Fibroblast of lung (primary cell): ENCODE data around the gene LCLAT1. TPM values are rescaled to one million over a fixed set of nuclear protein-coding genes. Genes with fewer than 3 reads are reported as not detected.

ENCODE experiments used
- DNase-seq, 2 donors: peaks; one replicate each; pipeline versions ENCODE4 v3.0.0 to v3.0.0-alpha.2; 2010; ENCODE audit warnings: low read depth in 2 of 2
- H2AFZ ChIP-seq: 2 replicates; pipeline ENCODE4 v1.5.1; 2012; ENCODE audit warnings: low read length, control low read depth, inconsistent platforms
- H3K27ac ChIP-seq: 2 replicates; pipeline ENCODE4 v1.5.1; 2011; ENCODE audit warnings: low read length, control low read depth; ENCODE audit not compliant: insufficient read depth
- H3K27me3 ChIP-seq: 2 replicates; pipeline ENCODE4 v1.5.1; 2011; ENCODE audit warnings: mild to moderate bottlenecking, low read length; ENCODE audit not compliant: control insufficient read depth, insufficient read depth
- H3K36me3 ChIP-seq: 2 replicates; pipeline ENCODE4 v1.5.1; 2011; ENCODE audit warnings: low read length; ENCODE audit not compliant: control insufficient read depth, insufficient read depth
- H3K4me1 ChIP-seq: 2 replicates; pipeline ENCODE4 v1.5.1; 2011; ENCODE audit warnings: low read length; ENCODE audit not compliant: control insufficient read depth, insufficient read depth; ENCODE audit errors: extremely low read depth
- H3K4me2 ChIP-seq: 2 replicates; pipeline ENCODE4 v1.5.1; 2011; ENCODE audit warnings: low read length, control low read depth; ENCODE audit not compliant: insufficient read depth; ENCODE audit errors: extremely low read depth
- H3K4me3 ChIP-seq, 4 experiments: fragments of 200-600 bp in 1 of 4; sonication (generic) in 1 of 4; replicated peaks in 1 of 4; 2 replicates each; pipeline ENCODE4 v1.5.1; 2011 to 2016; ENCODE audit warnings: low read length in 4 of 4, low read depth in 3 of 4, mild to moderate bottlenecking in 3 of 4, control low read depth in 2 of 4, inconsistent platforms in 1 of 4, mixed read lengths in 1 of 4; ENCODE audit not compliant: insufficient read depth in 1 of 4; ENCODE audit errors: control extremely low read depth in 1 of 4
- H3K79me2 ChIP-seq: 2 replicates; pipeline ENCODE4 v1.5.1; 2012; ENCODE audit warnings: mild to moderate bottlenecking, low read length, inconsistent platforms; ENCODE audit not compliant: control insufficient read depth, insufficient read depth
- H3K9ac ChIP-seq: 2 replicates; pipeline ENCODE4 v1.5.1; 2011; ENCODE audit warnings: mild to moderate bottlenecking, low read length, control low read depth; ENCODE audit not compliant: insufficient read depth
- H3K9me3 ChIP-seq: 2 replicates; pipeline ENCODE4 v1.5.1; 2012; ENCODE audit warnings: low read depth, low read length; ENCODE audit not compliant: control insufficient read depth, insufficient read depth
- H4K20me1 ChIP-seq: 2 replicates; pipeline ENCODE4 v1.5.1; 2011; ENCODE audit warnings: low read length; ENCODE audit not compliant: control insufficient read depth, insufficient read depth; ENCODE audit errors: extremely low read depth
- CTCF ChIP-seq, 2 donors: IDR thresholded peaks in 1 of 2; conservative IDR thresholded peaks in 1 of 2; 1 replicate in 1 of 2; 2 replicates in 1 of 2; pipeline ENCODE4 v1.5.1; 2011 to 2012; ENCODE audit warnings: low read length in 2 of 2, control low read depth in 1 of 2, inconsistent platforms in 1 of 2, low read depth in 1 of 2, mild to moderate bottlenecking in 1 of 2
- EZH2 ChIP-seq: IDR thresholded peaks from 2 replicates; pipeline ENCODE4 v1.5.1; 2012; ENCODE audit warnings: low read length, control low read depth, mild to moderate bottlenecking; ENCODE audit errors: missing control alignments
- polyA plus RNA-seq, 2 donors: library from polyadenylated mRNA; depleted of rRNA in 1 of 2; stranded (reverse) in 1 of 2; unstranded in 1 of 2; fragments of >200 nt; gene quantifications; 2 replicates each; pipeline ENCODE4 v1.2.1, GENCODE V29; 2011 to 2012; ENCODE audit warnings: missing spikeins in 1 of 2
- total RNA-seq: library from RNA; depleted of rRNA; stranded (reverse); fragments of >200 nt; gene quantifications from 2 replicates; pipeline ENCODE4 v1.2.1, GENCODE V29; 2014

Gene LCLAT1
- total and polyA plus RNA-seq, 2 donors (not counting 1 experiment from before 2014, with no cell fraction given) = 43.3 to 45.9 TPM

GRCh38 chr2:30692829-30693275 is 245.8 kb downstream of the LCLAT1 start:
- Histone ChIP-seq H3K4me3 (no peak overlapping the region), H3K36me3 (no peaks in the 10 kb centered on the region), H3K9ac (no peak overlapping the region), H3K79me2 (no peaks in the 10 kb centered on the region), H3K27me3 (no peaks in the 10 kb centered on the region), H4K20me1 (no peaks in the 10 kb centered on the region), H3K9me3 (no peaks in the 10 kb centered on the region), H2AFZ (no peak overlapping the region), H3K27ac (no peak overlapping the region), H3K4me1 (no peaks in the 10 kb centered on the region), H3K4me2 (no peak overlapping the region)
- DNase-seq = no peak
- no peak for TF ChIP-seq EZH2
- TF ChIP-seq CTCF (conservative IDR thresholded peaks at IDR 0.05 in 1 of 2, IDR thresholded peaks at IDR 0.05 in 1 of 2; ENCODE audit: low read depth in 1 of 2, low read length in 2 of 2) = no peak

Other genes starting within 250 kb of the LCLAT1 start
- gene LBH, start 215.7 kb upstream of the LCLAT1 start, total RNA-seq = 351 and 926 TPM in 2 replicates
- gene LBH, start 215.7 kb upstream of the LCLAT1 start, polyA plus RNA-seq = 320 and 604 TPM in 2 replicates